Activated T-cell treated with anti-CD3 and anti-CD28 coated beads, Interleukin-2, amount 50 U/mL, for 24 hours (primary cell): ENCODE data around the gene AMACR.
"Not testable (repeated sequence)": the region's sequence is repeated elsewhere in the genome, so short reads cannot be mapped to it uniquely, and the experiment has no call there.

Experiments used
- DNase-seq: peaks from one replicate; pipeline ENCODE4 v3.0.0-alpha.2; 2020
- H3K27ac Mint-ChIP-seq: 2 replicates; pipeline ENCODE4 v1.8.0; 2020; ENCODE audit warnings: mild to moderate bottlenecking, mixed read lengths
- H3K27me3 Mint-ChIP-seq: 2 replicates; pipeline ENCODE4 v1.8.0; 2020; ENCODE audit warnings: mixed read lengths
- H3K36me3 Mint-ChIP-seq: 2 replicates; pipeline ENCODE4 v1.8.0; 2020; ENCODE audit warnings: low read depth, mixed read lengths
- H3K4me1 Mint-ChIP-seq: 2 replicates; pipeline ENCODE4 v1.8.0; 2020; ENCODE audit warnings: low read depth, mixed read lengths
- H3K4me3 Mint-ChIP-seq: 2 replicates; pipeline ENCODE4 v1.8.0; 2020; ENCODE audit warnings: mild to moderate bottlenecking, moderate library complexity, mixed read lengths
- H3K9me3 Mint-ChIP-seq: 2 replicates; pipeline ENCODE4 v1.8.0; 2020; ENCODE audit warnings: mixed read lengths

Gene AMACR

GRCh38 chr5:34042321-34042720, 34.5 kb upstream of the AMACR start:
- DNase-seq, result no peak
- Mint-ChIP-seq H3K27ac (no peak overlapping the region), H3K36me3 (peaks cover 2% of the 10 kb centered on the region), H3K9me3 (no peaks in the 10 kb centered on the region), H3K4me3 (no peak overlapping the region), H3K27me3 (no peaks in the 10 kb centered on the region), H3K4me1 (no peaks in the 10 kb centered on the region)

DNA sequence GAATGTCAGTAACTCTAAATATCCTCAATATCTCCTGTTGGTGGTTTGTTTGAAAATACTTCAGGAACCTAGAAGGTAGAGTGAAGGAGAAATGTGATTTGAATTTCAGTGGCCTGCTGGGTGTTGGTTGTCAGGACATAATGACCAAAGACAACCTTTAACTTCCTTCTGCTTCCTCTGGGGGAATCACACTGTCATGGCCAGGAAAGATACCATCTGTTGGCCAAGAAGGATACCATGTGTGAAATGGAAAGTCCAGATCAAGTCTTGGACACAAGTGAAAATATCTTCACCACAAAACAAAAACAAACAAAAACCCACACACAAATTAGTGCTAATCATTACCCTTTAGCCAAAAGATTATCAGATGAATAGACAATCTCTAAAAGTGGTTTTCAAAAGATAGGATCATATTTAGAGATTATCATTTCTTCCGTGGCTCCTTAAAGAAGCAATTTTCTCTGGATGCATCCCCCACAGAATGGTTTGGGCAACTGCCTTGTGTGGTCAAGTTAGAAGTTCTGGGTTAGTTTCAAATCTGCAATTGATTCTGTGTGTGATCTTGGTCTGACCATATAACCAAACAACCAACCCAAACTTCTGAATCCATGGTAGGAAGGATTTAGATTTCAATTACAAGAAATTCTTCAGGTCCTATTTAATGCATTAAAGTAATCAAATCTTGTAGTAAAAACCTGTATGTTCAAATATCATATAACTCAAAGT, 33.6 kb upstream of the AMACR start:
- H3K27me3 Mint-ChIP-seq, result no peaks in the 10 kb centered on the region
- peaks cover 3% of the 10 kb centered on the region for H3K36me3 Mint-ChIP-seq
- H3K9me3 Mint-ChIP-seq, result no peaks in the 10 kb centered on the region
- no peak overlapping the region for H3K4me3 Mint-ChIP-seq
- H3K4me1 Mint-ChIP-seq, result no peaks in the 10 kb centered on the region
- no peak overlapping the region for H3K27ac Mint-ChIP-seq
- no peak for DNase-seq

DNA sequence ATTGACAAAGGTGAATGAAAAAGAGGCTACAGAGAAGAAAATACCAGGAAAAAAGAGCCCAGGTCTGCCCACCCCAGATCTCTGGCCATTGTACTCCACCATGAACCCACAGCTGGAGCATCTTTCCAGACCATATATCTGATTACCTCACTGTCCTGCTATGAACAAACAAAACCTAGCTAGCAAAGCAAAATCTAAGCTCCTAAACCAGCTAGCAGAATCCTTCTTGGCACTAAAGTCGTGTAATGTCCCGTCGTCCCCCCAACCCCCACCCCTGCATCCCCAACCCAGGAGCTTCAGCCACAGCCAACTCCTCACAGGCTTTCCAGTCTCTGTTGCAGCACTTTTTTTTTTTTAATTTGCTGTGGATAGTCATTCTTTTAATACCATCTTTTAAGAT, 32.6 kb upstream of the AMACR start:
- H3K4me1 Mint-ChIP-seq, result no peaks in the 10 kb centered on the region
- no peak overlapping the region for H3K4me3 Mint-ChIP-seq
- no peaks in the 10 kb centered on the region for H3K9me3 Mint-ChIP-seq
- H3K27me3 Mint-ChIP-seq, result no peaks in the 10 kb centered on the region
- H3K27ac Mint-ChIP-seq, result no peak overlapping the region
- no peak for DNase-seq
- peaks cover 8% of the 10 kb centered on the region for H3K36me3 Mint-ChIP-seq

DNA sequence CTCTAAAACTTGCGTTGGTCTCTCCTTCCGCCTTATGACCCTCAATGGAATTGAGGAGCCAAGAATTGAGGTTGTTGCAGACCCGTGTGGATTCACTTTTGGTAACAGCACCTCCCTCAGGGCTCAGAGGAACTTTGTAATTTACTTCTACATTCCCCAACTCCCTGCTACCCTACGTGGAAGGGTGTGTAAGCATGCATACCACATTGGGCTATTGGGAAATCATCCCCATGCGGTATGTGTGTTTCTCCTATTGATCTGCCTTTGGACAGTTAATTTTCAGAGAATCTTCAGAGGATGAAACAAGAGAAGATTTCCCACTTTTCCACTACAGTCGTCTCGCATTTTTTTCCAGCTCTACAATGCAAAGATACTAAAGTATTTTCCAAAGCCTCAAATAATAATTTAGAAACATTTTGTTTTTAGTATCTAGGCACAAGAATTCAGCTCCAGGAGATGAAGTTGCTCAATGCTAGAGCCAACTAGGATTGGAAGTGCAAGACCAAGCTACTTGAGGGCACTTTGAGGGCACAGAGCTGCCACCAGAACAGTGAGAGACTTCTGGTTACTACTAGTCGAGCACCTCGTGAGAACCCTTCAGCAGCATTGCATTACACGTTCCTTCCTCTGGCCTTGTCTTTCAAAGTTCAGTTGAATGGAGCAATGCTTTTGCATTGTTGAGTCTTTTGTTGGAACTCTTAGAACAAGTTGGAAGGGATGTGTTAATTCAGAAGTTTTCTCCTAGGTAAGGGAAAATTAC, 31.7 kb upstream of the AMACR start:
- Mint-ChIP-seq H3K27me3 (no peaks in the 10 kb centered on the region), H3K27ac (no peak overlapping the region), H3K36me3 (peaks cover 14% of the 10 kb centered on the region), H3K4me3 (no peak overlapping the region), H3K9me3 (no peaks in the 10 kb centered on the region), H3K4me1 (no peaks in the 10 kb centered on the region)
- DNase-seq, result no peak

DNA sequence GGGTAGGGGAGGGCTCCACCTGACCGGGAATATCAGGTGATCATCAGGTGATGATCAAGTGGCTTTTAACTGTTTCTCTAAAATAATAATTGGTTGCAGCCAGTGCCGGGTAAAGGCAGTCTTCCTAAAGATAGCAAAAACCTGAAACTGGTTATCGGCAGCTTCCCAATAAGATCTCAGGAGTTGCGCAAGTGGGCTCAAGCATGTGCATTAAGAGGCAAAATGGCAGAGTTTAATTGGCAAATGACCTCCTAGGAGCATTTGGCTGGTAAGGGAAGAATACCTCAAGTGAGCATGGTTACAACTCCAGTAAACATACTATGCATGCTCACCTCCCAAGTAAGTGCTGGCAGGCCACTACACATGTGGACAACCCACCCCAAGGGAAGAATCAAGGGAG, 31.0 kb upstream of the AMACR start:
- H3K27me3 Mint-ChIP-seq, result no peaks in the 10 kb centered on the region
- no peaks in the 10 kb centered on the region for H3K9me3 Mint-ChIP-seq
- no peak overlapping the region for H3K4me3 Mint-ChIP-seq
- DNase-seq, result no peak
- no peaks in the 10 kb centered on the region for H3K4me1 Mint-ChIP-seq
- no peak overlapping the region for H3K27ac Mint-ChIP-seq
- H3K36me3 Mint-ChIP-seq, result peaks cover 17% of the 10 kb centered on the region

DNA sequence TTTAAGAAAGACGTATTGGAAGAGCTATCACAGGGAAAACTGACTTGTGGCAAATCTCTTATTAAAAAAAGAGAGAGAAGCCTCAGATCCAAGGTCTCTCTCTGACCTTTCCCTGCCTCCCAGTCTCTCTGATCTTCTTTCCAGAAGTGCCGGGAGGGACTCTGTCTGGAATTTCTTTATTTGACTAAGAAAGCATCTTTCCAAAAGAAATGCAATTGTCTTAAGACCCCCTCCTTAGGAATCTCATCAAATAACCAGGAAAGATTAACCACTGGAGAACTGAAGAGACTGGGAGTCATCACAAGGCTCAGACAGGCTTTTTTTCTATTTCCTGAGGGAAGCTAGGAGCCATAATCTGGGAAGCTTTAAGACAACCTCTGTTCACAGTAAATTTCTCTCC, 30.5 kb upstream of the AMACR start:
- Mint-ChIP-seq H3K27ac (no peak overlapping the region), H3K36me3 (peaks cover 21% of the 10 kb centered on the region), H3K4me3 (no peak overlapping the region), H3K9me3 (no peaks in the 10 kb centered on the region), H3K4me1 (no peaks in the 10 kb centered on the region), H3K27me3 (no peaks in the 10 kb centered on the region)
- DNase-seq, result no peak

GRCh38 chr5:34037726-34038125, 29.9 kb upstream of the AMACR start:
- Mint-ChIP-seq H3K4me3 (no peak overlapping the region), H3K27ac (no peak overlapping the region), H3K27me3 (no peaks in the 10 kb centered on the region), H3K9me3 (no peaks in the 10 kb centered on the region), H3K36me3 (peaks cover 26% of the 10 kb centered on the region), H3K4me1 (no peaks in the 10 kb centered on the region)
- DNase-seq, result no peak

GRCh38 chr5:34035756-34036155, 27.9 kb upstream of the AMACR start:
- no peak overlapping the region for H3K27ac Mint-ChIP-seq
- no peaks in the 10 kb centered on the region for H3K9me3 Mint-ChIP-seq

GRCh38 chr5:34034534-34035327, 26.9 kb upstream of the AMACR start:
- no peak overlapping the region for H3K27ac Mint-ChIP-seq
- peaks cover 39% of the 10 kb centered on the region for H3K36me3 Mint-ChIP-seq
- no peaks in the 10 kb centered on the region for H3K9me3 Mint-ChIP-seq
- no peaks in the 10 kb centered on the region for H3K27me3 Mint-ChIP-seq
- no peaks in the 10 kb centered on the region for H3K4me1 Mint-ChIP-seq
- no peak overlapping the region for H3K4me3 Mint-ChIP-seq
- DNase-seq, result no peak

More at GRCh38 chr5:34035756-34036155, 27.9 kb upstream of the AMACR start:
- Mint-ChIP-seq H3K4me3 (no peak overlapping the region), H3K27me3 (no peaks in the 10 kb centered on the region), H3K36me3 (peaks cover 35% of the 10 kb centered on the region), H3K4me1 (no peaks in the 10 kb centered on the region)
- no peak for DNase-seq

DNA sequence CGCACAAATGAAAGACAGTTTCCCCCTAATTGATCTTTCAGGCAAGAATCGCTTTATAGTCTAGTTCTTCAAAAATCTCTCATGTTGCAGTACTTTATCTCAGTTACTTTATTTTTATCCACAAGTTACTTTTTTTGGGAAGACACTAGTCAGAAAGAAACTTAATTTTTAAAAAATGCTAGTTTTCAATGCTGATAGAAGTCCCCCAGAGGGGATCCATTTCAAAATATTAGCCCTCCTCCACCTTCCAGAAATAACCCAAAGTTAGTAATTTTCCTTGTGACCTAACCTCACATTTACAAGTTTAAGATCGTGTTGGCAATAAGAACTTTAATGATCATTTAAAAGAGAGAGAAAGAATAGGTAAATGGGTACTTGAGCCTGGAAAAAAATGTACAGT, 24.1 kb upstream of the AMACR start:
- DNase-seq, result no peak
- no peak overlapping the region for H3K27ac Mint-ChIP-seq
- H3K36me3 Mint-ChIP-seq, result peaks cover 42% of the 10 kb centered on the region
- H3K4me3 Mint-ChIP-seq, result no peak overlapping the region
- H3K27me3 Mint-ChIP-seq, result no peaks in the 10 kb centered on the region
- H3K9me3 Mint-ChIP-seq, result no peaks in the 10 kb centered on the region
- H3K4me1 Mint-ChIP-seq, result no peaks in the 10 kb centered on the region

DNA sequence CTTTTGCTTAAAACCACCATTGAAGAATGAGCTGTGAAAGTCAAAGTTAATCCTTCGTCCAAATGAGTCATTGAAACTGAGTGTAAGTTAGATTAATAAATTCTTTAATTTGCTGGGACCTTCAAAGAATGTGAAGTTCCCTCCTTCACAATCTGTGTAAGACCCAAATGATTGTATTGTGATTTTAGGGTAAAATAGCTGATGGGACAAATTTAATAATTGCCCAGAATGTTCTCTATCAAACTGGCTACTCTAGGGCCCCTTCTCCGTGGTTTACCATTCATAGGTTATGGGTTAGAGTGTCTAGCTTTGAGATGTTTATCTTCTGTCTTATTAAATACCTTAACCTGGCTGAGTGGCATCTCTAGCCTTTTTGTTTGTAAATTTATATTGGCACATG, 23.3 kb upstream of the AMACR start:
- Mint-ChIP-seq H3K36me3 (peaks cover 44% of the 10 kb centered on the region), H3K27ac (no peak overlapping the region), H3K27me3 (no peaks in the 10 kb centered on the region), H3K4me1 (no peaks in the 10 kb centered on the region), H3K9me3 (no peaks in the 10 kb centered on the region), H3K4me3 (no peak overlapping the region)
- DNase-seq, result no peak

GRCh38 chr5:34030585-34030984, 22.7 kb upstream of the AMACR start:
- not testable (repeated sequence) for H3K9me3 Mint-ChIP-seq, DNase-seq, H3K4me3 Mint-ChIP-seq, H3K27me3 Mint-ChIP-seq, H3K4me1 Mint-ChIP-seq, H3K27ac Mint-ChIP-seq
- peaks cover 45% of the 10 kb centered on the region for H3K36me3 Mint-ChIP-seq

DNA sequence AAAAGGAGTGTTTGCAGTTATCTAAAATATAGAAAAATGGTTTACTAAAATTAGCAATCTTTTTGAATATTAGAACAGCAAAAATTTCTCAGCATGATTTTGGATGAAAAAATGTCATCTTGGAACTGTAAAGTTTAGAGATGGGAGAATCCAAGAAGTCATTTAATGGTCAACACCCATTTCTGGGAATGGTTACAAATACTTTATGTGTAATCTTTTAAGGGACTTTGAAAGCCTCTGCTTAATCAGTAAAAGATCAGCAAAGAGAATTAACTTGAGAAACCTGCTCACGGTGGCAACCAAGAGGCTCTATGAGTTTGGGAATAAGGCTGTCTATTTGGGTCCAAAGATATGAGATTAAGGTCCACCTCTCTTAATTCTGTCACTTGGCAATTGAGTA, 22.2 kb upstream of the AMACR start:
- no peaks in the 10 kb centered on the region for H3K9me3 Mint-ChIP-seq
- no peaks in the 10 kb centered on the region for H3K4me1 Mint-ChIP-seq
- H3K36me3 Mint-ChIP-seq, result peaks cover 43% of the 10 kb centered on the region
- no peak for DNase-seq
- no peak overlapping the region for H3K4me3 Mint-ChIP-seq
- no peak overlapping the region for H3K27ac Mint-ChIP-seq
- H3K27me3 Mint-ChIP-seq, result no peaks in the 10 kb centered on the region

- no peak overlapping the region for H3K4me3 Mint-ChIP-seq
- no peak for DNase-seq
- H3K27ac Mint-ChIP-seq, result no peak overlapping the region
- H3K27me3 Mint-ChIP-seq, result no peaks in the 10 kb centered on the region
- H3K9me3 Mint-ChIP-seq, result no peaks in the 10 kb centered on the region
- H3K4me1 Mint-ChIP-seq, result no peaks in the 10 kb centered on the region
- peaks cover 41% of the 10 kb centered on the region for H3K36me3 Mint-ChIP-seq
Observed at GRCh38 chr5:34028349-34028748, 20.5 kb upstream of the AMACR start.
